Esophagus muscularis mucosa (tissue), 4 donors: ENCODE measurements around the gene COL2A1. TPM values are rescaled to one million over a fixed set of nuclear protein-coding genes. Genes with fewer than 3 reads are reported as not detected.

ENCODE experiments used
- DNase-seq: peaks from one replicate; pipeline ENCODE4 v3.0.0-alpha.2; 2017; ENCODE audit errors: extremely low spot score
- H3K27ac ChIP-seq, 4 donors: fragments of 200-600 bp; sonication (generic); replicated peaks in 1 of 4; 1 replicate in 3 of 4; 2 replicates in 1 of 4; pipeline ENCODE4 v1.5.1; 2016 to 2019; ENCODE audit warnings: mild to moderate bottlenecking in 1 of 4
- H3K27me3 ChIP-seq, 4 donors: fragments of 200-600 bp; sonication (generic); one replicate each; pipeline versions ENCODE4 v1.5.1 to v1.6.0; 2016 to 2019
- H3K36me3 ChIP-seq, 4 donors: fragments of 200-600 bp; sonication (generic); one replicate each; pipeline ENCODE4 v1.5.1; 2016 to 2019
- H3K4me1 ChIP-seq, 4 donors: fragments of 200-600 bp; sonication (generic); one replicate each; pipeline ENCODE4 v1.5.1; 2016 to 2019
- H3K4me3 ChIP-seq, 4 donors: fragments of 200-600 bp; sonication (generic); 1 replicate in 2 of 4; 2 replicates in 2 of 4; pipeline ENCODE4 v1.5.1; 2016 to 2019; ENCODE audit warnings: mild to moderate bottlenecking in 4 of 4, moderate library complexity in 1 of 4
- H3K9me3 ChIP-seq, 4 donors: fragments of 200-600 bp; sonication (generic); 1 replicate in 3 of 4; 2 replicates in 1 of 4; pipeline ENCODE4 v1.5.1; 2016 to 2019
- EP300 ChIP-seq: sonication (generic); formaldehyde crosslinking; IDR thresholded peaks from one replicate; pipeline ENCODE4 v1.6.1; 2017; ENCODE audit warnings: antibody characterized with exemption
- POLR2A ChIP-seq: fragments of 450-650 bp; IDR thresholded peaks from one replicate; pipeline ENCODE4 v1.6.1; 2017; ENCODE audit warnings: antibody characterized with exemption, moderate library complexity, mild to moderate bottlenecking, low read depth
- POLR2AphosphoS5 ChIP-seq, 2 donors: sonication (generic); formaldehyde crosslinking; IDR thresholded peaks; one replicate each; pipeline ENCODE4 v1.6.1; 2017; ENCODE audit warnings: antibody characterized with exemption in 2 of 2
- WGBS: methylation state at CpG from one replicate; pipeline ENCODE4 v1.1.5; 2018; 5-methylcytosine and 5-hydroxymethylcytosine counted together
- intact Hi-C: fragments of 100-400 bp; cut with DNase I; formaldehyde crosslinking; loops from one replicate; pipeline ENCODE4 v1.15.1; 2023
- total RNA-seq, 4 donors: library from RNA; depleted of rRNA; stranded (reverse); fragments of >200 nt; gene quantifications; one replicate each; pipeline versions ENCODE4 v1.1.0 to v1.2.1, GENCODE V29; 2016
- TF ChIP-seq, protein P1 (sequence below), 3 experiments: fragments of 200-600 bp in 2 of 3; fragments of 450-650 bp in 1 of 3; sonication (generic) in 2 of 3; IDR thresholded peaks; one replicate each; pipeline ENCODE4 v1.5.1; 2017 to 2019; ENCODE audit warnings: antibody characterized with exemption in 3 of 3, mild to moderate bottlenecking in 2 of 3, moderate library complexity in 1 of 3

COL2A1 gene
- total RNA-seq, 4 donors from 2014 or later: not detected

DNA sequence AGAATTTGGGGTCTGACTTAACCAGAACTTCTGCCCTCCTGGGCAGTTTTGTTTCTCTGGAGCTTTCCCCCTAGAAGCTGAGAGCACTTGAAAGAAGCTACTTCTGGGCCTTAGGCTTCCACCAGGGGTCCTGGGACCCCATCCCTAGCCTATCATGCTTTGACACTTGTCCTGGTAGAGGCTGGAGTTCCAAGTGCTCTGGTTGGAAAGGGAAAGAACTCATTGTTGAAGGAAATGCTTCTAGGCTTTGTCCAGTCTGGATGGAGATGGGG, 1.4 kb upstream of the COL2A1 start:
- H3K27ac ChIP-seq: no peak overlapping the region
- peaks cover 37 to 48% (median 45%) of the 10 kb centered on the region in 4 donors for H3K4me1 ChIP-seq
- peaks cover 14 to 89% (median 36%) of the 10 kb centered on the region in 4 donors for H3K27me3 ChIP-seq
- TF ChIP-seq POLR2A (no peak), EP300 (no peak), POLR2AphosphoS5 (IDR thresholded peaks at IDR 0.05) (no peak)
- TF ChIP-seq, protein P1, sequence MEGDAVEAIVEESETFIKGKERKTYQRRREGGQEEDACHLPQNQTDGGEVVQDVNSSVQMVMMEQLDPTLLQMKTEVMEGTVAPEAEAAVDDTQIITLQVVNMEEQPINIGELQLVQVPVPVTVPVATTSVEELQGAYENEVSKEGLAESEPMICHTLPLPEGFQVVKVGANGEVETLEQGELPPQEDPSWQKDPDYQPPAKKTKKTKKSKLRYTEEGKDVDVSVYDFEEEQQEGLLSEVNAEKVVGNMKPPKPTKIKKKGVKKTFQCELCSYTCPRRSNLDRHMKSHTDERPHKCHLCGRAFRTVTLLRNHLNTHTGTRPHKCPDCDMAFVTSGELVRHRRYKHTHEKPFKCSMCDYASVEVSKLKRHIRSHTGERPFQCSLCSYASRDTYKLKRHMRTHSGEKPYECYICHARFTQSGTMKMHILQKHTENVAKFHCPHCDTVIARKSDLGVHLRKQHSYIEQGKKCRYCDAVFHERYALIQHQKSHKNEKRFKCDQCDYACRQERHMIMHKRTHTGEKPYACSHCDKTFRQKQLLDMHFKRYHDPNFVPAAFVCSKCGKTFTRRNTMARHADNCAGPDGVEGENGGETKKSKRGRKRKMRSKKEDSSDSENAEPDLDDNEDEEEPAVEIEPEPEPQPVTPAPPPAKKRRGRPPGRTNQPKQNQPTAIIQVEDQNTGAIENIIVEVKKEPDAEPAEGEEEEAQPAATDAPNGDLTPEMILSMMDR (IDR thresholded peaks at IDR 0.05): no peak
- no peaks in the 10 kb centered on the region for H3K36me3 ChIP-seq
- intact Hi-C loops: no loop called here
- no peaks in the 10 kb centered on the region for H3K9me3 ChIP-seq
- no peak for DNase-seq
- H3K4me3 ChIP-seq: no peak overlapping the region

DNA sequence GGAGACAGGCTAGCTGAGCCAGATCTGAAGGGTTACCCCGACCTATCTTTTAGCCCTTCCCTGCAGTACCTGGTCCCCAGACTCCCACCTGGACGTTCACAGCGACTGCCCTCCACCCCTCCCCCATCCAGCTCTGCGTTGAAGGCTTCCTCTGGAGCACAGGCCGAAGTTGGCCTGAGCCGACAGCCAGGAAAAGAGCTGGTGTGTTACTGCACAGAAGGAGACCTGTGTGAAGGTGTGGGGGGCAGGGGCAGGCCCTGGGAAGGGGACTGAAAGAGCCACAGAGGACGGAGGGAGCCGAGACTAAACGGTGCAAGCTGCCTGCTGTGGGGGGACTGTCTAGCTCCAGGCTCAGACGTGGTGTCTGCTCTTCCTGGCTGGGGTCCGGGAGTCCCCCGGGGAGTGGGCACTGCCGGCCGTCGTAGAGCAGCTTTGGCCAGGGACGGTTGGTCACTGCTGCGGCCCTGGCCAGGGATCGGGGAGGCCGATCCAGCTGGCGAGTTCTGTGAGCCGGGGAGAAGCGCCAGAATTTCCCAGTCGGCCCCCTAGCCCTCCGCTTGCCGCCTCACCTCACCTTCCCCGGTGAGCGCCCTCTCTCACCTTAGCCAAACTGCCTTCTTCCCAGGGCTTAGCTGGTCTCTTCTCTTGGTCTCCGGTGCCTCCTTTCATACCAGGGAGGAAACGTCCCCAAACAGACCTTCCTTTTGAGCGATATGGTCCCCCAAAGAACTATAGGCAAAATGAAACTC, 899 bp upstream of the COL2A1 start:
- H3K36me3 ChIP-seq: no peaks in the 10 kb centered on the region
- H3K9me3 ChIP-seq: no peaks in the 10 kb centered on the region
- 70% methylated on average over 24 of the region's 30 CpGs for WGBS
- H3K4me3 ChIP-seq: peak overlapping the region; percentile 44 to 55 (median 46)
- H3K27ac ChIP-seq: no peak overlapping the region
- H3K4me1 ChIP-seq: peaks cover 37 to 50% (median 46%) of the 10 kb centered on the region in 4 donors
- TF ChIP-seq EP300 (no peak), POLR2AphosphoS5 (IDR thresholded peaks at IDR 0.05) (no peak), POLR2A (no peak)
- TF ChIP-seq, protein P1 (IDR thresholded peaks at IDR 0.05): no peak
- intact Hi-C loops: no loop called here
- DNase-seq: no peak
- peaks cover 14 to 89% (median 37%) of the 10 kb centered on the region in 4 donors for H3K27me3 ChIP-seq

DNA sequence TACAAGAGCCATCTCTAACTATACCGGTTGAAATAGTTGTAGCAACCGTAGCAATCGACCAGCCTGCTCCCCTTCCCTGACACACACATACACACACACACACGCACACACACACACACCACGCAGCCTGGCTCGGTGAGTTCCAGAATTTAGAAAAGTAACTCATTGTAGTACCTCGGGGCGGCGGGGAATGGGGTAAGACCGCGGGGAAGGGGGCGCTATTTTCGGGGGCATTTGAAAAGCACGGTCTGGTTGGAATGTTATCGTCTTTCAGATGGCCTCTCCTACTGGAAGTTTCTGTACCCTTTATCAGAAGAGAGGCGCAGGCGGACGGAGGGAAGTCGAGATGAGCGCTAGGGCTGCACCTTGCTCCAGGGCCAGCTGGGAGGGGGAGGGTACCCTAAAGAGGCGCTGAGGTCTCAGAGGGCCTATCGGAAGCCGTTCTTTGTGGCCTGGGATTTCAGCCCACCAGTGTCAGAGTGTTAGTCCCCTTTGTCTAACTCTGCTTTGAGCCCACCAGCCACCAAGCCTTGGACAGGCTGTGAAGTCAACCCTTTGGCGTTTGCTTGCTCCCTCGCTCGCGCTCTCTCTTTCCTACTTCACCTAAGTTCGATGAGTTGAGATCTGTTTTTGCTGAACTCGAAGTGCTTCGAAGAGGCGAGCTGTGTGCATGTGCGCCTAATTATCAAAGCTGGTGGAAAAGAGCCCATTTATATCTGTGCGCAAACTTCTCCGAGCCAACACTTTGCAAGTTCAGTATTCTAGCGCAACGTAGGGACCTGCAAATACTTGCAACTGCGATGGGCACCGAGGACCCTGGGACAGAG, 837 bp downstream of the COL2A1 start:
- no peak for TF ChIP-seq POLR2AphosphoS5 (IDR thresholded peaks at IDR 0.05)
- no peak for TF ChIP-seq EP300
- TF ChIP-seq, protein P1 (IDR thresholded peaks at IDR 0.05): no peak
- no peak for TF ChIP-seq POLR2A
- H3K27me3 ChIP-seq: peaks cover 14 to 91% (median 40%) of the 10 kb centered on the region in 4 donors
- no peaks in the 10 kb centered on the region for H3K9me3 ChIP-seq
- intact Hi-C loops: no loop called here
- 9% methylated on average over 38 of the region's 38 CpGs for WGBS
- no peak overlapping the region for H3K27ac ChIP-seq
- H3K4me3 ChIP-seq: peak overlapping the region; percentile 44 to 62 (median 52)
- H3K4me1 ChIP-seq: peaks cover 37 to 50% (median 46%) of the 10 kb centered on the region in 4 donors
- no peaks in the 10 kb centered on the region for H3K36me3 ChIP-seq
- no peak for DNase-seq

DNA sequence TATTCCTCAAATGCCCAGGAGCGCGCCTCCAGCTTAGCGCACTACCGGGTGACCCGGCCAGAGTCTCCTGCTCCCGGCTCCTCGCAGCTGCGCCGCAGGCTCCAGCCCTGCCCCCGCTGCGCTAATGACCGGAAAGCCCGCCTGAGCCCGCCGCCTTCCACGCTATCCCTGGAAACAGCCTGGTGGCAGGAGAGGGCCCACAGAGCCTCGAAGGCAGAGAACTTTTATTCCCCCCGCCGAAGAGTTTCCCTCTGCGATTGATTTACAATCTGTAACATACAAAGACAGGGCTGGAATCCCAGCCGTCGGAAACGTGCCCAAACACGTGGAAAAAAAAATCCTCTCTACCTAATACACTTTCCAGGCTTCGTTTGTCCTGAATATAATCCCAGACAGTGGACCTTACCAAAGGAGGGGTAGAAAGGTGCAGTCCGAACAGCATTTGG, 1.5 kb downstream of the COL2A1 start:
- Histone ChIP-seq H3K27me3 (peaks cover 14 to 95% (median 40%) of the 10 kb centered on the region in 4 donors), H3K36me3 (no peaks in the 10 kb centered on the region), H3K4me1 (peaks cover 37 to 50% (median 46%) of the 10 kb centered on the region in 4 donors), H3K9me3 (no peaks in the 10 kb centered on the region), H3K27ac (no peak overlapping the region), H3K4me3 (peak overlapping the region; percentile 46 to 62 (median 56))
- WGBS: under 1% methylated on average over 25 of the region's 26 CpGs
- TF ChIP-seq, protein P1 (IDR thresholded peaks at IDR 0.05): no peak
- TF ChIP-seq POLR2AphosphoS5 (IDR thresholded peaks at IDR 0.05): no peak
- no peak for TF ChIP-seq EP300
- no peak for TF ChIP-seq POLR2A
- DNase-seq: no peak
- intact Hi-C loops: no loop called here
